GM04504 (cell line): ENCODE results near the gene HLA-F.

ENCODE experiments used
- DNase-seq: peaks from one replicate; pipeline ENCODE4 v3.0.0-alpha.2; 2012; ENCODE audit warnings: low read depth

HLA-F gene

DNA sequence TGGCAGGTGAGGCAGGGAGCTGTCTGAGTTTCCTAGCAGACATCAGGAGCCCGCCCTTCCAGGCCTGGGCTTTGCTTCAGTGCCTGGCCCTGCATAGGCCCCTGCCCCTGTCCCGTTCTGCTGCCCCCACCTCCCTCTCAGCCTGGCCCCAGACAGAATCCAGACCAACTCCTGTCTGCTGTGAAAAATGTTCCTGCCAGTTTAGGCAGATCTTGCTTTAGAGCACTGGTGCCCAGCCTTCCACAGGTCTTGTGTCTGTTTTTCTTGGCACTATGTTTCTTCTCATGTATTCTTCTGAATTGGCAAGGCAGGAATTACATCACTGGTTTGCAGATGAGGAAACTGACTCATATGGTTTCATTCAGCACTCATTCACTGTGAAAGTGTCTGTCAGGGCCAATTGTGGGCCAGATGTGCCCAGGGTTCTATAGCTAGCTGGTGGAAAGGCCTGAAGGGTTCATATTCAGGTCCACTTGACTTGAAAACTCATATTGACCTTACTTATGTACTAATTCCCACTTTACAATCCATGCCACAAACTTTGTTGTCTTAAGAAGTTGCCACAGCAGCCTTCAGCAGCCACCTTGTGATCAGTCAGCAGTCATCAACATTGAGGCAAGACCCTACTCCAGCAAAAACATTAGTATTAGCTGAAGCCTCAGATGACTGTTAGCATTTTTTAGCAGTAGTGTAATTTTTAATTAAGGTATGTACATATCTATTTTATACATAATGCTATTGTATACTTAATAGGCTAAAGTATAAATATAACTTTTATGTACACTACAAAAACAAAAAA lies 40.5 kb downstream of the HLA-F start:
- peak; percentile 50 for DNase-seq

DNA sequence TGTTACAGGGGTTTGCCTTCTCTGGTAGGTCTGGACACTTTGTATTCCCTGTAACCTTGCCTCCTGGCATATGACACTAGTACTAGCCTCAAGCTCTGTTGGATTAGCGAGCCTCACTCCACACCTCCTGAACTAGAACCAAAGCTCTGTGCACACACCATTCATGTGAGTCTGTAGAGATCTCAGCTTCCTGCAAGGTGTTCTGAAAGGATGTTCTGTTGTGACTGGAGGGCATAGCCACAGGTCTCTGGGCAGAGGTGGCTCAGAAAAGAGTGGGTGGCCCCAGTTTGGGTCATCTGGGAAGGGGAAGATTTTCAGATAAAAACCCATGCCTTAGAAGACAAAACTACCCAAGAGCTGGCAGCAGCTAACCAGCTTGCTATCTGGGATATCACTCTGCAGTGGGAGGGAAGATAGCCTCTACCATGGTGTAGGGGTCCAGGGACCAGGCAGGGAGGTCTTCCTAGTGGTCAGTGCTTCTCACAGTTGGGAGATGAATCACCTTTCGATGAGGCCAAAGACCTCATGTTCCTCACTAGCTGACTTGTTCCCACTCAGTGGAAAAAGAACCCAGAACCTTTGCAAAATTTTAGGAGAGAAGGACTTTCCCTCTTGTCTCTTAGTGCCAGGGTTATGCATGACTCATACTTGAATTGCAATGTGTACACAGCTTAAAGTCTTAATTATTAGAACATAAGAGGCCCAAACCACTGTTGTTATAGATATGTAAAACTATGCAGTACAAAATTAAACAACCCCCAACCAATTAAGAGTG lies 41.4 kb downstream of the HLA-F start:
- DNase-seq = no peak

DNA sequence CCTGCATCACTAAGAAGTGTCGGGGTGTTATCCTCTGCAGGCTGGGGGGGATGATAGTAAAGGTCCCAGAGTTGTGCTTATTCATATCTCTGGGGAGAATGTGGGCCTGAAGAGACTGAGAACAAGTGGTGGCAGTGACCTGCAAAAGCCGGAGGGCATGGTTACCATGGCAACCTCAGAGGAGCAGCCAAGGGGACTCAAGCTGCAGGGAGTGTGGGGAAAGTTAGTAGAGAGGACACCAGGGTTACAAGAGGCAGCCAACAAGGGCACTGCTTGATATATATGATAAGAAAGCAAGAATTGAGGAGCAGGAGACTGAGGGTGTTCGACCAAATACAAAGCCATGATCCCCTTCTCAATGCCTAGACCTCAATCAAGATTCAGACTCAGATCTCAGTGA lies 46.1 kb downstream of the HLA-F start:
- no peak for DNase-seq

DNA sequence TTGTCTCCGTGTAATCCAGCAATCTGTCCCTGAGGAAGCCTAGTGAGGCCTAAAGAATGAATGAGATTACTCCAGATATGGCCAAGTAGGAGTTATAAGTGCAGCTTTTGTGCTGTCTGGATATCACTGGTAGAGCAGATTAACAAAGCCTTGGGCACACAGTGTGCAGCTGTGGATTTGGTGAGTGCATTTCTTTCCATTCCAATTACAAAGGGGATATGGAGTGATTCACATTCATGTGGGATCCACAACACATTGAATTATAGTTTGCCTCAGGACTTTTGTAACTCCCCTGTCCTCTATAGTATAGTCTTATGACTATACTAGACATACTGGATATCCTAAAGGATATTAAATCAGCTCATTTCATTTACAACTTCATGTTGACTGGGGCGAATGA lies 47.1 kb downstream of the HLA-F start:
- DNase-seq = no peak

DNA sequence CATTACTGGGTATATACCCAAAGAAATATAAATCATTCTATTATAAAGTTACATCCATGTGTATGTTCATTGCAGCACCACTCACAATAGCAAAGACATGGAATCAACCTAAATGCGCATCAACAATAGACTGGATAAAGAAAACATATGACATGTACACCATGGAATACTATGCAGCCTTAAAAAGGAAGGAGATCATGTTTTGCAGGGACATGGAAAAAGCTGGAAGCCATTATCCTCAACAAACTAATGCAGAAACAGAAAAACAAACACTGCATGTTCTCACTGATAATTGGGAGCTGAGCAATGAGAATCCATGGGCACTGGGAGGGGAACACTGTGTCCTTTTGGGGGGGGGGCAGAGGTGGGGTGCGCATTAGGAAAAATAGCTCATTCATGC lies 53.5 kb downstream of the HLA-F start:
- no peak for DNase-seq
